Measurements from ENCODE around the gene LBR.

The LBR gene

DNA sequence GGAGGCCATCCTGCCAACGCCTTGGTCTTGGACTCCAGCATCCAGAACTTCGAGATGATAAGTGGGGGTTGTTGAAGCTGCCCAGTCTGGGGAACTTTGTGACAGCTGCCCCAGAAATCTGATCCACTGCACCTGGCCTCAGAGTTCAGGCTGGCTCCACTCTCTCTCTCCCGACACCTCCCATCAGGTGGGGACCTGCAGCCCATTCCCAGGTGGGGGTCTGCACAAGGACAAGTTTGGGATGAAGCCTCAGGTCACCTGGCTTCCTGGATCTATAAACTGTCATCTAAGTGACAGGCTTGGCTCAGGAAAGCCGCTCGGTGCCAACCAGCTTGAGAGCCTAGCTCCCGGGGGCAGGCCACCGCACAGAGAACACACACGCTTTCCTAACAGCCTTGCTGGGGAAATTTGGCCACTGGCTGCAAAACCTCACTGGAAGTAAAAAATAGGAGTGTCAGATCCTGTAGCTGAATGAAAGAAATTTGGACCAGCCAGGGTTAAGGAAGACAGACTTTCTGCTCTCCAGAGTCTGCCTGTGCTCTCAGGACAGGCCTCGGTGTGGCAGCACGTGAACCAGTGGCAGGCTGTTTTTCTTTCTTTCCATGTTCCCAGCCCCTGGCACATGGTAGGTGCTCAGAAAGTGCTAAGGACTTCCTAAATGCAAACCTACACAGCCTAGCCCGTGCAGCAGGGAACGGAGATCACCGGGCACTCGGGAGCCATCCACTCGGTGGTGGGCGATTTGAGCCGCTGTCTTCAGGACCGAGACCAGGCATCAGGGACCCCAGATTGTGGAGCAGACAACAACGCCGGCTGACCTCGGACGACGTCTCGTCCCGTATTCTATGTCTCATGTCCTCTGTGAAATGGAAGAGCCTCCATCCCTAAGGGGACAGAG is 42.6 kb upstream of the LBR start:
- H3K9me3 ChIP-seq (ENCODE audit: control insufficient read depth, insufficient read depth, low read depth, low read length): no peaks in the 10 kb centered on the region
- TF ChIP-seq SETDB1 (IDR thresholded peaks at IDR 0.05; ENCODE audit: insufficient read length, low read length) (no peak), ZNF248 (tag by site-specific recombination; IDR thresholded peaks at IDR 0.05) (no peak), ZNF155 (tag by site-specific recombination; IDR thresholded peaks at IDR 0.05) (no peak), ZNF707 (tag by site-specific recombination; IDR thresholded peaks at IDR 0.05) (no peak), ZNF600 (tag by site-specific recombination; IDR thresholded peaks at IDR 0.05) (0 out of 2 replicates have a peak, but pooled peaks have one; percentile 30), ZNF174 (tag by site-specific recombination; IDR thresholded peaks at IDR 0.05) (no peak), ZNF280D (tag by site-specific recombination; IDR thresholded peaks at IDR 0.05) (no peak)
- H3K4me3 ChIP-seq (ENCODE audit: low read depth, low read length): no peak overlapping the region
- H3K36me3 ChIP-seq (ENCODE audit: control insufficient read depth in 2 of 2, insufficient read depth in 1 of 2, low read length in 2 of 2): no peaks in the 10 kb centered on the region
- H3K27ac ChIP-seq (ENCODE audit: extremely low read depth, low read depth, low read length): no peak overlapping the region
- ChIA-PET CTCF (interaction anchor here (0.6 to 23.4 kb wide), 8 partner anchors 11 to 517 kb away, joined by 3 to 567 read pairs (median 10); partner anchors contain the start of gene SRP9), POLR2A (no interaction called here)
- H3K4me1 ChIP-seq (ENCODE audit: control insufficient read depth, insufficient read depth, low read length): no peaks in the 10 kb centered on the region

DNA sequence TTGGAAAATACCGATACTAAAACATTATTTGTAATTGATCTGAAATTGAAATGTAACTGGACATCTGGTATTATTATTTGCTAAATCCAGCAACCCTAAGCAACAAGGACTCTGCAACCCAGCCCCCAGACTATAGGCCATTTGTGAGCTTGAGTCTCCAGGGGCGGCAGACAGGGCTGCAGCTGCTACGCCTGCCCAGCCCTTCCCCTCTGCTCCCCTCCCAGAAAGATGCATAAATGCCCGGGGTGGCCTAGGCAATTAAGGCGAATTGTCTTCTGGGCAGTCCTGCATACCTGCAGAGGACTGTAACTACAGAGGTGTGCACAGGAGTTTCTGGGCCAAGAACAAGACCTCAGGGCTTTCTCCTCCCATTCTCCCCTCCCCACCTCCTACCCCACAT is 41.2 kb upstream of the LBR start:
- ChIA-PET CTCF (interaction anchor here (1.6 to 3.6 kb wide), 3 partner anchors 13 to 492 kb away, joined by 5 to 13 read pairs (median 7); no protein-coding TSS in a partner anchor), POLR2A (interaction anchor here (1.2 kb wide), 1 partner anchor 14 kb away, joined by 3 read pairs; no protein-coding TSS in a partner anchor)
- H3K27ac ChIP-seq (ENCODE audit: extremely low read depth, low read depth, low read length): no peak overlapping the region
- no peaks in the 10 kb centered on the region for H3K36me3 ChIP-seq (ENCODE audit: control insufficient read depth in 2 of 2, insufficient read depth in 1 of 2, low read length in 2 of 2)
- TF ChIP-seq ZNF366 (tag by site-specific recombination; conservative IDR thresholded peaks at IDR 0.05) (no peak), ZSCAN4 (tag by site-specific recombination; IDR thresholded peaks at IDR 0.05) (no peak), ZNF324 (tag by site-specific recombination; IDR thresholded peaks at IDR 0.05) (no peak), KLF1 (tag by site-specific recombination; IDR thresholded peaks at IDR 0.05) (no peak), ZNF146 (tag by site-specific recombination; IDR thresholded peaks at IDR 0.05) (no peak), RBAK (tag by site-specific recombination; IDR thresholded peaks at IDR 0.05) (no peak), ZFP41 (tag by site-specific recombination; IDR thresholded peaks at IDR 0.05; ENCODE audit: borderline replicate concordance) (no peak), ZNF132 (tag by site-specific recombination; IDR thresholded peaks at IDR 0.05; ENCODE audit: borderline replicate concordance) (no peak), ZNF677 (tag by site-specific recombination; IDR thresholded peaks at IDR 0.05) (no peak), ZEB2 (tag by site-specific recombination; IDR thresholded peaks at IDR 0.05) (no peak), ZNF658 (tag by site-specific recombination; IDR thresholded peaks at IDR 0.05) (no peak), ZNF544 (tag by site-specific recombination; IDR thresholded peaks at IDR 0.05) (no peak), SP2 (tag by site-specific recombination; IDR thresholded peaks at IDR 0.05) (no peak)
- TF ChIP-seq, protein P1, sequence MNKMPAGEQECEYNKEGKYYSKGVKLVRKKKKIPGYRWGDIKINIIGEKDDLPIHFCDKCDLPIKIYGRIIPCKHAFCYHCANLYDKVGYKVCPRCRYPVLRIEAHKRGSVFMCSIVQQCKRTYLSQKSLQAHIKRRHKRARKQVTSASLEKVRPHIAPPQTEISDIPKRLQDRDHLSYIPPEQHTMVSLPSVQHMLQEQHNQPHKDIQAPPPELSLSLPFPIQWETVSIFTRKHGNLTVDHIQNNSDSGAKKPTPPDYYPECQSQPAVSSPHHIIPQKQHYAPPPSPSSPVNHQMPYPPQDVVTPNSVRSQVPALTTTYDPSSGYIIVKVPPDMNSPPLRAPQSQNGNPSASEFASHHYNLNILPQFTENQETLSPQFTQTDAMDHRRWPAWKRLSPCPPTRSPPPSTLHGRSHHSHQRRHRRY (tag by site-specific recombination; IDR thresholded peaks at IDR 0.05): no peak
- no peaks in the 10 kb centered on the region for H3K9me3 ChIP-seq (ENCODE audit: control insufficient read depth, insufficient read depth, low read depth, low read length)
- no peak overlapping the region for H3K4me3 ChIP-seq (ENCODE audit: low read depth, low read length)
- peaks cover 7% of the 10 kb centered on the region; the same call in 1 of the 2 replicates for H3K4me1 ChIP-seq (ENCODE audit: control insufficient read depth, insufficient read depth, low read length)

Data from HEK293 (cell line).